SKM-1 treated with dmso at 0.1 percent for 144 hours (cell line): ENCODE measurements around the gene CMTR1.
"Not testable (repeated sequence)": the region's sequence is repeated elsewhere in the genome, so short reads cannot be mapped to it uniquely, and the experiment has no call there.

Experiments
- DNase-seq: peaks from one replicate; lab custom pipeline; 2025; ENCODE audit not compliant: unreplicated experiment; lab: John Stamatoyannopoulos, UW

The CMTR1 gene

GRCh38 chr6:37435373-37435772, 2.4 kb downstream of the CMTR1 start:
- no peak for DNase-seq

- no peak for DNase-seq
Measured at GRCh38 chr6:37435816-37436215, 2.8 kb downstream of the CMTR1 start.

GRCh38 chr6:37438930-37439329, 5.9 kb downstream of the CMTR1 start:
- no peak for DNase-seq

GRCh38 chr6:37441651-37442050, 8.6 kb downstream of the CMTR1 start:
- no peak for DNase-seq

- DNase-seq, result no peak
Measured at GRCh38 chr6:37442416-37443215, 9.6 kb downstream of the CMTR1 start.

- not testable (repeated sequence) for DNase-seq
Measured at GRCh38 chr6:37443216-37443542, 10.2 kb downstream of the CMTR1 start.

- DNase-seq, result no peak
Measured at GRCh38 chr6:37449984-37450383, 17.0 kb downstream of the CMTR1 start.

GRCh38 chr6:37451441-37452193, 18.6 kb downstream of the CMTR1 start:
- DNase-seq, result no peak

- DNase-seq, result no peak
Measured at GRCh38 chr6:37452522-37452921, 19.5 kb downstream of the CMTR1 start.

GRCh38 chr6:37454420-37455140, 21.6 kb downstream of the CMTR1 start:
- no peak for DNase-seq

GRCh38 chr6:37456126-37456525, 23.1 kb downstream of the CMTR1 start:
- no peak for DNase-seq

GRCh38 chr6:37456816-37457560, 24.0 kb downstream of the CMTR1 start:
- DNase-seq, result no peak

- DNase-seq, result no peak
Measured at GRCh38 chr6:37459981-37460800, 27.2 kb downstream of the CMTR1 start.

GRCh38 chr6:37460805-37461204, 27.8 kb downstream of the CMTR1 start:
- DNase-seq, result no peak

GRCh38 chr6:37463110-37463509, 30.1 kb downstream of the CMTR1 start:
- DNase-seq, result no peak

GRCh38 chr6:37467718-37468117, 34.7 kb downstream of the CMTR1 start:
- DNase-seq, result no peak

GRCh38 chr6:37473364-37474095, 40.5 kb downstream of the CMTR1 start:
- DNase-seq, result no peak

- DNase-seq, result no peak
Measured at GRCh38 chr6:37474316-37474715, 41.3 kb downstream of the CMTR1 start.

- DNase-seq, result no peak
Measured at GRCh38 chr6:37477191-37477590, 44.2 kb downstream of the CMTR1 start.
